ENCODE results near the gene LCA5. TPM values are rescaled to one million over a fixed set of nuclear protein-coding genes. Genes with fewer than 3 reads are reported as not detected.
"Not testable (repeated sequence)": the region's sequence is repeated elsewhere in the genome, so short reads cannot be mapped to it uniquely, and the experiment has no call there.

Gene LCA5
- total RNA-seq, 6 donors from 2014 or later, result 2.9 to 16.6 (median 5.1) TPM

DNA sequence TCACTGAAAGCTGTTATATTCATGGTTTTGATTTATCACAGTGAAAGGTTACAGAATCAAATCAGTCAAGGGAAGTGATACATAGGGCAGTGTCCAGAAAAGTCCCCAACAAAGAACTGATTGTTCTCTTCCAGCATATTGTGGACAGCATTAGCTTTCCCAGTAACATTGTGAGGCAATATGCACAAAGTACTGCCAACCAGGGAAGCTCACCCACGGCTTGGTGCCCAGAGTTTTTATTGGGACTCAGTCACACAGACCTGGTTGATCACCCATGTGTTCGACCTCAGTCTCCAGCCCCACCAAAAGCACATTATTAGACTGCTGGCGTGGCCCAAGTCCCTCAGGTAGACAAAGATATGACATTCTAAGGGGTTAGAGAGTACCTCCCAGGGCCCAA is 76.0 kb downstream of the LCA5 start:
- no peak for DNase-seq
- no peak for ATAC-seq (ENCODE audit: low FRiP score in 2 of 2)

DNA sequence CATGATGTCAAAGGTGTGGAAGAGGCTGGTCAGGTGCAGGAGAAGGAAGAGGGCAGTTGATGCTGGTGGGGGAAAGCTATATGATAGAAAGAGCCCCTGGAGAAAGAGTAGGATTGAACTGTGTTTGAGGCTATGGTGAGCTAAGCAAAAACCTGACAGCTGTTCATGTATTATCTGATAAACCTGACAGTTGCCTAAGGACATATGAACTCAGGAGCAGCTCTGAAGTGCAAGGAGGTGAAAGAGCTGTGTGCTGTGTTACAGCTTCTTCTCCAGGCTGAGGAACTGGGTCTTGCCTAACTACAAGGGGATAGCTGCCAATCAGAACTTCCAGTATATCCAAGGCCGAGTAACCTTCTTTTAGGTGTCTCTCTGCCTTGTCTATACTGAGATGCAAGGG is 81.8 kb downstream of the LCA5 start:
- ATAC-seq (ENCODE audit: low FRiP score in 2 of 2) (peak in 1 of 2 donors; percentile 28), DNase-seq (no peak)
- Histone ChIP-seq H3K9me3 (no peaks in the 10 kb centered on the region), H3K36me3 (no peaks in the 10 kb centered on the region), H3K4me1 (peaks cover 0 to 5% (median 0%) of the 10 kb centered on the region in 4 donors), H3K27ac (no peak overlapping the region), H3K27me3 (no peaks in the 10 kb centered on the region), H3K4me3 (no peak overlapping the region)
- WGBS, 2 donors, result 63 to 92% methylated on average over 1 of the region's 1 CpG
- TF ChIP-seq POLR2AphosphoS5 (IDR thresholded peaks at IDR 0.05), result no peak
- TF ChIP-seq, protein P1, sequence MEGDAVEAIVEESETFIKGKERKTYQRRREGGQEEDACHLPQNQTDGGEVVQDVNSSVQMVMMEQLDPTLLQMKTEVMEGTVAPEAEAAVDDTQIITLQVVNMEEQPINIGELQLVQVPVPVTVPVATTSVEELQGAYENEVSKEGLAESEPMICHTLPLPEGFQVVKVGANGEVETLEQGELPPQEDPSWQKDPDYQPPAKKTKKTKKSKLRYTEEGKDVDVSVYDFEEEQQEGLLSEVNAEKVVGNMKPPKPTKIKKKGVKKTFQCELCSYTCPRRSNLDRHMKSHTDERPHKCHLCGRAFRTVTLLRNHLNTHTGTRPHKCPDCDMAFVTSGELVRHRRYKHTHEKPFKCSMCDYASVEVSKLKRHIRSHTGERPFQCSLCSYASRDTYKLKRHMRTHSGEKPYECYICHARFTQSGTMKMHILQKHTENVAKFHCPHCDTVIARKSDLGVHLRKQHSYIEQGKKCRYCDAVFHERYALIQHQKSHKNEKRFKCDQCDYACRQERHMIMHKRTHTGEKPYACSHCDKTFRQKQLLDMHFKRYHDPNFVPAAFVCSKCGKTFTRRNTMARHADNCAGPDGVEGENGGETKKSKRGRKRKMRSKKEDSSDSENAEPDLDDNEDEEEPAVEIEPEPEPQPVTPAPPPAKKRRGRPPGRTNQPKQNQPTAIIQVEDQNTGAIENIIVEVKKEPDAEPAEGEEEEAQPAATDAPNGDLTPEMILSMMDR (IDR thresholded peaks at IDR 0.05), result no peak
- TF ChIP-seq EP300 (IDR thresholded peaks at IDR 0.05), result no peak
- no peak for TF ChIP-seq POLR2A (IDR thresholded peaks at IDR 0.05)

More for the DNA sequence above, 76.0 kb downstream of the LCA5 start:
- Histone ChIP-seq H3K4me3 (no peak overlapping the region), H3K27me3 (no peaks in the 10 kb centered on the region), H3K9me3 (no peaks in the 10 kb centered on the region), H3K27ac (no peak overlapping the region), H3K36me3 (no peaks in the 10 kb centered on the region), H3K4me1 (peaks cover 0 to 5% (median 2%) of the 10 kb centered on the region in 4 donors)
- WGBS, 2 donors, result 63 to 85% methylated on average over 2 to 3 of the region's 3 CpGs
- TF ChIP-seq POLR2AphosphoS5 (IDR thresholded peaks at IDR 0.05), result no peak
- no peak for TF ChIP-seq POLR2A (IDR thresholded peaks at IDR 0.05)
- TF ChIP-seq, protein P1 (IDR thresholded peaks at IDR 0.05), result no peak
- TF ChIP-seq EP300 (IDR thresholded peaks at IDR 0.05), result no peak

DNA sequence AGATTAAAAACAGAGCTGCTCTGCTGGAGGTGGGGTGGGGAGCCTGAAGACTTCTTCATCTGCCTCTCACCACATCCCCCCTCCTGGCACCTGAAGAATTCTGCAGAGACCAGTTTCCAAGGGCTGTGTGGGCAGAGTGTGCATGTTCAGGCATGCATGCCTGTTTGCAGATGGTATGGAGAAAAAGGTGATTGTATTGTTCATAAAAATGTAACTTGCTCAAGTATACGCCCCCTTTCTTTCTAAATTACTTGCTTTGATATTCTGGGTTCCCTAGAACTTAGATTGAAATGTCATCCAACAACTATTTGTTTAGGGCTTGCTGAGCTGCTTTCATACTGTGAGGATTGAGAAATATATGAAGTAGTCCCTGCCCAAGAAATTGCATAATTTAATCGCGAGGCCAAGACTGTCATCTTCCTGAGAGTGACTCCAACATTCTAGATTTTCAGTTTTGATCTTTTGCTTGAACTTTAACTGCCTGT is 83.6 kb downstream of the LCA5 start:
- ATAC-seq (ENCODE audit: low FRiP score in 2 of 2) (peak in 1 of 2 donors; percentile 82), DNase-seq (no peak)
- Histone ChIP-seq H3K27ac (peak overlapping the region in 1 of 4 donors; percentile 36), H3K36me3 (no peaks in the 10 kb centered on the region), H3K9me3 (no peaks in the 10 kb centered on the region), H3K4me1 (peaks cover 0 to 5% (median 0%) of the 10 kb centered on the region in 4 donors), H3K27me3 (no peaks in the 10 kb centered on the region), H3K4me3 (no peak overlapping the region)
- TF ChIP-seq POLR2AphosphoS5 (IDR thresholded peaks at IDR 0.05), result no peak
- TF ChIP-seq, protein P1 (IDR thresholded peaks at IDR 0.05), result no peak
- peak in 1 of 4 donors; percentile 7 for TF ChIP-seq EP300 (IDR thresholded peaks at IDR 0.05)
- WGBS, 2 donors, result 40 to 46% methylated on average over 3 of the region's 3 CpGs

DNA sequence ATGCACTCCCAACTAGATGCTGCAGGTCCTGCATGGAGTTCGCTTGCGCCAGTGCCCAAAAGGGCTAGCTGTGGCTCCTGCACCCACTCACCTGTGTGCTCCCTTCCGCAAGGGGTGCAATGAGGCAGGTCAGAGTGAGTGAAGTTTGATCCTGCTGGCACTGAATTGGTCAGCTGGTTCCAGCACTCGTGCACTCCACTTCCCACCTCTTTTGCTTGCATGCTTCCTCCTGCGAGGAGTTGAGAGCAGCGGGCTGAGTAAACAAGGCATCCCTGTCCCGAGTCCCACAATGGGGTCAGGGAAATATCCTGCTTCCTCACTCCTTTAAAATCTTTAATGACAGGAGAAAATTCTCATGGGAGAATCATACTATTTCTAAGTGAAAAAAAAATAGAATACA is 86.2 kb downstream of the LCA5 start:
- no peak overlapping the region for H3K4me3 ChIP-seq
- 30 to 40% methylated on average over 4 to 7 of the region's 7 CpGs for WGBS, 2 donors
- peaks cover 0 to 5% (median 0%) of the 10 kb centered on the region in 4 donors for H3K4me1 ChIP-seq
- H3K36me3 ChIP-seq, result no peaks in the 10 kb centered on the region
- H3K27me3 ChIP-seq, result no peaks in the 10 kb centered on the region
- TF ChIP-seq POLR2AphosphoS5 (IDR thresholded peaks at IDR 0.05) (no peak), POLR2A (IDR thresholded peaks at IDR 0.05) (no peak), EP300 (IDR thresholded peaks at IDR 0.05) (no peak)
- TF ChIP-seq, protein P1 (IDR thresholded peaks at IDR 0.05), result no peak
- no peaks in the 10 kb centered on the region for H3K9me3 ChIP-seq
- ATAC-seq (ENCODE audit: low FRiP score in 2 of 2) (peak in 1 of 2 donors; percentile 46), DNase-seq (peak in 1 of 2 donors; percentile 56)
- no peak overlapping the region for H3K27ac ChIP-seq

DNA sequence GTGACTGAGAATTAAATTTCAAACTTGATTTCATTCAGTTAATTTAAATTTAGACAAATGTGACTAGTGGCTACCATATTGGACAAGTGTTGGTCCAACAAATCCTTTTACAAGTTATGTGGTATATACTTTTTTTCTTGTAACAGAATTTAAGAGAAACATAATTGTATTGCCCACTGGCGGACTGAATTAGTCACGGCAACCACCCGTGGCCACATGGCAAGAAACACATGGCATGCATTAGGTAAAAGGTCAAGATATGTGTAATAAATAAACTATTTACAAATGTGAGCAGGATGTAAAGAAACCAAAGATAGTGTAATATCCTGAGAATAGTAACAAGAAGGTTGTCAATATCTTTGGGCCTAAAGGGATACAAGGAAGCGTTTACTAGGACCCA is 91.2 kb downstream of the LCA5 start:
- WGBS, 2 donors, result 87 to 90% methylated on average over 4 of the region's 4 CpGs
- ATAC-seq (ENCODE audit: low FRiP score in 2 of 2) (no peak), DNase-seq (no peak)
- H3K9me3 ChIP-seq, result no peaks in the 10 kb centered on the region
- no peaks in the 10 kb centered on the region for H3K36me3 ChIP-seq
- no peaks in the 10 kb centered on the region for H3K4me1 ChIP-seq
- no peak overlapping the region for H3K4me3 ChIP-seq
- H3K27ac ChIP-seq, result no peak overlapping the region
- H3K27me3 ChIP-seq, result no peaks in the 10 kb centered on the region
- TF ChIP-seq POLR2A (IDR thresholded peaks at IDR 0.05), result no peak
- TF ChIP-seq EP300 (IDR thresholded peaks at IDR 0.05), result no peak
- no peak for TF ChIP-seq POLR2AphosphoS5 (IDR thresholded peaks at IDR 0.05)
- TF ChIP-seq, protein P1 (IDR thresholded peaks at IDR 0.05), result no peak

DNA sequence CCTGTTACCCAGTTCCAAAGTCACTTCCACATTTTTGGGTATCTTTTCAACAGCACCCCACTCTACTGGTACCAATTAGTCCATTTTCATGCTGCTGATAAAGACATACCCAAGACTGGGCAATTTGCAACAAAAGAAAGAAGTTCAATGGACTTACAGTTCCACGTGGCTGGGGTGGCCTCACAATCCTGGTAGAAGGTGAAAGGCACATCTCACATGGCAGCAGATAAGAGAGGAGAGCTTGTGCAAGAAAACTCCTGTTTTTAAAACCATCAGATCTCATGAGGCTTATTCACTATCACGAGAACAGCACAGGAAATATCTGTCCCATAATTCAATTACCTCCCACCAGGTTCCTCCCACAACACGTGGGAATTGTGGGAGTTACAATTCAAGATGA is 93.4 kb downstream of the LCA5 start:
- WGBS, 2 donors, result 78 to 81% methylated on average over 3 of the region's 3 CpGs
- not testable (repeated sequence) for ATAC-seq (ENCODE audit: low FRiP score in 2 of 2)

More for the DNA sequence above, 93.4 kb downstream of the LCA5 start:
- not testable (repeated sequence) for H3K27ac ChIP-seq, H3K36me3 ChIP-seq, DNase-seq, H3K9me3 ChIP-seq, H3K27me3 ChIP-seq, H3K4me1 ChIP-seq, H3K4me3 ChIP-seq
